Esophagus squamous epithelium (tissue), 5 donors: ENCODE measurements around the gene SNAP91. TPM values are rescaled to one million over a fixed set of nuclear protein-coding genes. Genes with fewer than 3 reads are reported as not detected.
A peak's percentile ranks its signal among the peaks of the same experiment; 100 is the strongest.

ENCODE experiments used
- DNase-seq: peaks from one replicate; lab custom pipeline; 2025; lab: John Stamatoyannopoulos, UW
- H3K27ac ChIP-seq, 4 donors: fragments of 200-600 bp; sonication (generic); one replicate each; pipeline ENCODE4 v1.5.1; 2016 to 2019; ENCODE audit warnings: mild to moderate bottlenecking in 1 of 4
- H3K27me3 ChIP-seq, 4 donors: fragments of 200-600 bp; sonication (generic); 1 replicate in 3 of 4; 2 replicates in 1 of 4; pipeline versions ENCODE4 v1.5.1 to v1.6.0; 2017 to 2021; ENCODE audit warnings: antibody characterized with exemption in 1 of 4
- H3K36me3 ChIP-seq, 3 donors: fragments of 200-600 bp; sonication (generic); one replicate each; pipeline ENCODE4 v1.5.1; 2016 to 2019
- H3K4me1 ChIP-seq, 3 donors: fragments of 200-600 bp; sonication (generic); one replicate each; pipeline ENCODE4 v1.5.1; 2017 to 2019
- H3K4me3 ChIP-seq, 4 donors: fragments of 200-600 bp; sonication (generic); 1 replicate in 3 of 4; 2 replicates in 1 of 4; pipeline ENCODE4 v1.5.1; 2016 to 2019; ENCODE audit warnings: mild to moderate bottlenecking in 2 of 4, moderate library complexity in 1 of 4
- H3K9me3 ChIP-seq, 3 donors: fragments of 200-600 bp; sonication (generic); one replicate each; pipeline ENCODE4 v1.5.1; 2016 to 2019
- CTCF ChIP-seq, 6 experiments: fragments of 450-650 bp in 4 of 6; fragments of 200-600 bp in 2 of 6; sonication (generic) in 2 of 6; IDR thresholded peaks; one replicate each; pipeline ENCODE4 v1.5.1; 2016 to 2019; ENCODE audit warnings: antibody characterized with exemption in 6 of 6, mild to moderate bottlenecking in 4 of 6, moderate library complexity in 4 of 6
- POLR2A ChIP-seq, 4 donors: fragments of 450-650 bp; IDR thresholded peaks; one replicate each; pipeline ENCODE4 v1.6.1; 2017; ENCODE audit warnings: antibody characterized with exemption in 4 of 4, mild to moderate bottlenecking in 4 of 4, moderate library complexity in 3 of 4
- WGBS, 2 donors: methylation state at CpG; one replicate each; pipeline ENCODE4 v1.1.5; 2018; 5-methylcytosine and 5-hydroxymethylcytosine counted together
- intact Hi-C: fragments of 100-400 bp; cut with DNase I; formaldehyde crosslinking; loops from one replicate; pipeline ENCODE4 v1.15.0; 2022
- total RNA-seq, 4 donors: library from RNA; depleted of rRNA; stranded (reverse); fragments of >200 nt; gene quantifications; one replicate each; pipeline ENCODE4 v1.1.0, GENCODE V29; 2016
- donor health status: DM: yes; HTN: yes; CAD: no.

The SNAP91 gene
- total RNA-seq, 4 donors from 2014 or later, result not detected

GRCh38 chr6:83711958-83712357 lies 3.1 kb upstream of the SNAP91 start:
- Histone ChIP-seq H3K36me3 (no peaks in the 10 kb centered on the region), H3K27ac (no peak overlapping the region), H3K9me3 (no peaks in the 10 kb centered on the region), H3K27me3 (peaks cover 8 to 47% (median 12%) of the 10 kb centered on the region in 4 donors), H3K4me1 (peaks cover 5 to 20% (median 14%) of the 10 kb centered on the region in 3 donors), H3K4me3 (no peak overlapping the region)
- TF ChIP-seq POLR2A (IDR thresholded peaks at IDR 0.05) (no peak), CTCF (IDR thresholded peaks at IDR 0.05) (no peak)
- intact Hi-C loops, result no loop called here
- DNase-seq, result no peak

GRCh38 chr6:83709748-83710050 lies 798 bp upstream of the SNAP91 start:
- TF ChIP-seq POLR2A (IDR thresholded peaks at IDR 0.05) (no peak), CTCF (IDR thresholded peaks at IDR 0.05) (no peak)
- no peak for DNase-seq
- peaks cover 5 to 20% (median 14%) of the 10 kb centered on the region in 3 donors for H3K4me1 ChIP-seq
- 28 to 31% methylated on average over 8 of the region's 8 CpGs for WGBS, 2 donors
- peaks cover 8 to 64% (median 12%) of the 10 kb centered on the region in 4 donors for H3K27me3 ChIP-seq
- intact Hi-C loops, result no loop called here
- H3K36me3 ChIP-seq, result no peaks in the 10 kb centered on the region
- H3K4me3 ChIP-seq, result peak overlapping the region in 2 of 4 donors; percentile 55 to 67
- H3K9me3 ChIP-seq, result no peaks in the 10 kb centered on the region
- no peak overlapping the region for H3K27ac ChIP-seq

GRCh38 chr6:83708546-83708969 lies 343 bp downstream of the SNAP91 start:
- no peaks in the 10 kb centered on the region for H3K9me3 ChIP-seq
- H3K27me3 ChIP-seq, result peaks cover 8 to 64% (median 12%) of the 10 kb centered on the region in 4 donors
- no peaks in the 10 kb centered on the region for H3K36me3 ChIP-seq
- intact Hi-C loops, result no loop called here
- DNase-seq, result no peak
- TF ChIP-seq POLR2A (IDR thresholded peaks at IDR 0.05) (no peak), CTCF (IDR thresholded peaks at IDR 0.05) (no peak)
- H3K27ac ChIP-seq, result no peak overlapping the region
- peaks cover 5 to 20% (median 14%) of the 10 kb centered on the region in 3 donors for H3K4me1 ChIP-seq
- H3K4me3 ChIP-seq, result peak overlapping the region; percentile 36 to 67 (median 46)
- WGBS, 2 donors, result 0% methylated on average over 6 to 29 of the region's 52 CpGs

- H3K36me3 ChIP-seq, result no peaks in the 10 kb centered on the region
- peaks cover 5 to 20% (median 14%) of the 10 kb centered on the region in 3 donors for H3K4me1 ChIP-seq
- peak overlapping the region; percentile 36 to 67 (median 46) for H3K4me3 ChIP-seq
- no peak overlapping the region for H3K27ac ChIP-seq
- H3K27me3 ChIP-seq, result peaks cover 8 to 64% (median 12%) of the 10 kb centered on the region in 4 donors
- TF ChIP-seq CTCF (IDR thresholded peaks at IDR 0.05) (no peak), POLR2A (IDR thresholded peaks at IDR 0.05) (no peak)
- H3K9me3 ChIP-seq, result no peaks in the 10 kb centered on the region
- intact Hi-C loops, result no loop called here
- no peak for DNase-seq
- WGBS, 2 donors, result 13% methylated on average over 28 of the region's 53 CpGs; no CpG with 5 or more reads in 1 of the 2 donors
Observed at GRCh38 chr6:83707829-83708545, 914 bp downstream of the SNAP91 start.

- Histone ChIP-seq H3K4me1 (peaks cover 0 to 2% (median 0%) of the 10 kb centered on the region in 3 donors), H3K4me3 (no peak overlapping the region), H3K27me3 (peaks cover 0 to 32% (median 3%) of the 10 kb centered on the region in 4 donors), H3K27ac (no peak overlapping the region), H3K36me3 (no peaks in the 10 kb centered on the region), H3K9me3 (no peaks in the 10 kb centered on the region)
- DNase-seq, result no peak
- TF ChIP-seq POLR2A (IDR thresholded peaks at IDR 0.05), result no peak
- TF ChIP-seq CTCF (IDR thresholded peaks at IDR 0.05), result no peak
- WGBS, 2 donors, result 34 to 55% methylated on average over 2 of the region's 2 CpGs
- intact Hi-C loops, result no loop called here
Observed at GRCh38 chr6:83702749-83703148, 6.2 kb downstream of the SNAP91 start.
